ENCODE results near the gene UBASH3A.

The UBASH3A gene

DNA sequence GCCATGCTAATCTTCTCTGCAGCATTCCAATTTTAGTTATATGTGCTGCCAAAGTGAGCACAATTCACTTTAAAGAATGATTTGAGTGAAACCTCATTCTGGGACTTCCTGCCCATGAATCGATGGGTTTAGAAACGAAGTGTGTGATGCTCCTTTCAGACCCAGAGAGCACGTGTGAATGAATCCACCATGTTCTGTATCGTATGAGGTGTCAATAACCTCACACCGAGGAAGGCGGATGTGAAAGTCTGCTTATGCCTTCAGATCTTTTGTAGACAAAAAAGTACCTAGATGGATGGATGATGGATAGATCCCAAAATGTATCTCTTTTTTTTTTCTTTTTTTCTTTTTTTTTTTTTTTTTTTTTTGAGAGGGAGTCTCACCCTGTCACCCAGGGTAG is 13.8 kb downstream of the UBASH3A start:
- H3K9me2 ChIP-seq (ENCODE audit: low read depth, low read length) = no peaks in the 10 kb centered on the region
- no peak overlapping the region for H3K4me2 ChIP-seq (ENCODE audit: low read length)
- no peaks in the 10 kb centered on the region for H3K79me2 ChIP-seq (ENCODE audit: insufficient read depth, low read length)
- TF ChIP-seq, protein P1, sequence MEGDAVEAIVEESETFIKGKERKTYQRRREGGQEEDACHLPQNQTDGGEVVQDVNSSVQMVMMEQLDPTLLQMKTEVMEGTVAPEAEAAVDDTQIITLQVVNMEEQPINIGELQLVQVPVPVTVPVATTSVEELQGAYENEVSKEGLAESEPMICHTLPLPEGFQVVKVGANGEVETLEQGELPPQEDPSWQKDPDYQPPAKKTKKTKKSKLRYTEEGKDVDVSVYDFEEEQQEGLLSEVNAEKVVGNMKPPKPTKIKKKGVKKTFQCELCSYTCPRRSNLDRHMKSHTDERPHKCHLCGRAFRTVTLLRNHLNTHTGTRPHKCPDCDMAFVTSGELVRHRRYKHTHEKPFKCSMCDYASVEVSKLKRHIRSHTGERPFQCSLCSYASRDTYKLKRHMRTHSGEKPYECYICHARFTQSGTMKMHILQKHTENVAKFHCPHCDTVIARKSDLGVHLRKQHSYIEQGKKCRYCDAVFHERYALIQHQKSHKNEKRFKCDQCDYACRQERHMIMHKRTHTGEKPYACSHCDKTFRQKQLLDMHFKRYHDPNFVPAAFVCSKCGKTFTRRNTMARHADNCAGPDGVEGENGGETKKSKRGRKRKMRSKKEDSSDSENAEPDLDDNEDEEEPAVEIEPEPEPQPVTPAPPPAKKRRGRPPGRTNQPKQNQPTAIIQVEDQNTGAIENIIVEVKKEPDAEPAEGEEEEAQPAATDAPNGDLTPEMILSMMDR (IDR thresholded peaks at IDR 0.05; ENCODE audit: low read length) = no peak
- TF ChIP-seq EZH2 (IDR thresholded peaks at IDR 0.05; ENCODE audit: borderline replicate concordance, low read length) = no peak
- no peak overlapping the region for H3K27ac ChIP-seq (ENCODE audit: low read depth, low read length, poor library complexity, severe bottlenecking)
- no peak overlapping the region for H3K9ac ChIP-seq (ENCODE audit: low read length)
- no peaks in the 10 kb centered on the region for H3K36me3 ChIP-seq (ENCODE audit: insufficient read depth, low read length)
- peaks cover 3% of the 10 kb centered on the region for H3K4me1 ChIP-seq (ENCODE audit: insufficient read depth, low read length, severe bottlenecking)
- no peak overlapping the region for H2AFZ ChIP-seq (ENCODE audit: low read length)
- H3K27me3 ChIP-seq (ENCODE audit: insufficient read depth, low read length) = peaks cover 5% of the 10 kb centered on the region
- H3F3A ChIP-seq (ENCODE audit: insufficient read depth, low read length) = no peaks in the 10 kb centered on the region
- no peaks in the 10 kb centered on the region for H4K20me1 ChIP-seq (ENCODE audit: insufficient read depth, low read length)
- peaks cover 5% of the 10 kb centered on the region; the same call in 1 of the 2 replicates for H3K9me3 ChIP-seq (ENCODE audit: low read length)
- no peak overlapping the region for H3K4me3 ChIP-seq (ENCODE audit: low read depth, low read length, poor library complexity, severe bottlenecking)

GRCh38 chr21:42418886-42419285 is 15.2 kb downstream of the UBASH3A start:
- Histone ChIP-seq H3K9ac (ENCODE audit: low read length) (no peak overlapping the region), H3K4me3 (ENCODE audit: low read depth, low read length, poor library complexity, severe bottlenecking) (no peak overlapping the region), H3K27ac (ENCODE audit: low read depth, low read length, poor library complexity, severe bottlenecking) (no peak overlapping the region), H3K27me3 (ENCODE audit: insufficient read depth, low read length) (peaks cover 5% of the 10 kb centered on the region), H3K36me3 (ENCODE audit: insufficient read depth, low read length) (no peaks in the 10 kb centered on the region), H2AFZ (ENCODE audit: low read length) (no peak overlapping the region), H3F3A (ENCODE audit: insufficient read depth, low read length) (no peaks in the 10 kb centered on the region), H3K4me2 (ENCODE audit: low read length) (no peak overlapping the region), H3K9me2 (ENCODE audit: low read depth, low read length) (no peaks in the 10 kb centered on the region), H4K20me1 (ENCODE audit: insufficient read depth, low read length) (no peaks in the 10 kb centered on the region), H3K4me1 (ENCODE audit: insufficient read depth, low read length, severe bottlenecking) (peaks cover 3% of the 10 kb centered on the region), H3K9me3 (ENCODE audit: low read length) (peaks cover 5% of the 10 kb centered on the region; the same call in 1 of the 2 replicates), H3K79me2 (ENCODE audit: insufficient read depth, low read length) (no peaks in the 10 kb centered on the region)
- no peak for TF ChIP-seq EZH2 (IDR thresholded peaks at IDR 0.05; ENCODE audit: borderline replicate concordance, low read length)
- TF ChIP-seq, protein P1 (IDR thresholded peaks at IDR 0.05; ENCODE audit: low read length) = no peak

DNA sequence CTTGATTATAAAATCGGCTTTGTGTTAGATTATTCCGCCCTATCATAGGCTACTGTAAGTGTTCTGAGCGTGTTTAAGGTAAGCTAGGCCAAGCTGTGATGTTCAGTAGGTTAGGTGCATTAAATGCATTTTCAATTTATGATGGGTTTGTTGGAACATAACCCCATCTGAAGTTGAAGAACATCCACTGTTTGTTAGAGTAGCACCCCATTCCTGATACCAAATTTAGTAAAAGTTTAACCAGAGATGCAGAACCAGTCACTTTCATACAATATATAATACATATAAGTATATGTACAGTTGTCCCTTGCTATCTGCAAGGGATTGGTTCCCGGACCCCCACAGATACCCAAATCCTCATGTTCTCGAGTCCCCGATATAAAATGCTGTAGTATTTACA is 16.1 kb downstream of the UBASH3A start:
- H3K27ac ChIP-seq (ENCODE audit: low read depth, low read length, poor library complexity, severe bottlenecking) = no peak overlapping the region
- peaks cover 5% of the 10 kb centered on the region for H3K27me3 ChIP-seq (ENCODE audit: insufficient read depth, low read length)
- no peak for TF ChIP-seq EZH2 (IDR thresholded peaks at IDR 0.05; ENCODE audit: borderline replicate concordance, low read length)
- TF ChIP-seq, protein P1 (IDR thresholded peaks at IDR 0.05; ENCODE audit: low read length) = no peak
- H3K9ac ChIP-seq (ENCODE audit: low read length) = no peak overlapping the region
- H3K79me2 ChIP-seq (ENCODE audit: insufficient read depth, low read length) = no peaks in the 10 kb centered on the region
- H3K36me3 ChIP-seq (ENCODE audit: insufficient read depth, low read length) = no peaks in the 10 kb centered on the region
- no peak overlapping the region for H3K4me2 ChIP-seq (ENCODE audit: low read length)
- no peak overlapping the region for H3K4me3 ChIP-seq (ENCODE audit: low read depth, low read length, poor library complexity, severe bottlenecking)
- no peak overlapping the region for H2AFZ ChIP-seq (ENCODE audit: low read length)
- H4K20me1 ChIP-seq (ENCODE audit: insufficient read depth, low read length) = no peaks in the 10 kb centered on the region
- no peaks in the 10 kb centered on the region for H3K9me2 ChIP-seq (ENCODE audit: low read depth, low read length)
- no peaks in the 10 kb centered on the region for H3F3A ChIP-seq (ENCODE audit: insufficient read depth, low read length)
- peaks cover 3% of the 10 kb centered on the region for H3K4me1 ChIP-seq (ENCODE audit: insufficient read depth, low read length, severe bottlenecking)
- peaks cover 5% of the 10 kb centered on the region; the same call in 1 of the 2 replicates for H3K9me3 ChIP-seq (ENCODE audit: low read length)
